HG02852 (cell line): Measurements from ENCODE around the gene BCAP31.
"Not testable (repeated sequence)": the region's sequence is repeated elsewhere in the genome, so short reads cannot be mapped to it uniquely, and the experiment has no call there.

ENCODE experiments used
- ATAC-seq: cut with Tn5 transposase; IDR thresholded peaks from one replicate; pipeline ENCODE4 v1.9.1; 2021; ENCODE audit warnings: mild to moderate bottlenecking, moderate library complexity; ENCODE audit not compliant: unreplicated experiment

Gene BCAP31

GRCh38 chrX:153685156-153685536, 39.0 kb downstream of the BCAP31 start:
- ATAC-seq = no peak

- no peak for ATAC-seq
Observed at GRCh38 chrX:153684467-153685155, 39.6 kb downstream of the BCAP31 start.

GRCh38 chrX:153683486-153683885, 40.7 kb downstream of the BCAP31 start:
- not testable (repeated sequence) for ATAC-seq

GRCh38 chrX:153681175-153681574, 43.0 kb downstream of the BCAP31 start:
- no peak for ATAC-seq

GRCh38 chrX:153674219-153674851, 49.9 kb downstream of the BCAP31 start:
- ATAC-seq = no peak

GRCh38 chrX:153673428-153674218, 50.6 kb downstream of the BCAP31 start, which contains the start of gene PNCK:
Gene PNCK (minus strand): TSS chrX:153673813. CDS start chrX:153673076, 737 bp downstream.
- ATAC-seq = no peak

GRCh38 chrX:153672531-153673427, 51.4 kb downstream of the BCAP31 start:
- no peak for ATAC-seq

- no peak for ATAC-seq
Observed at GRCh38 chrX:153671589-153672530, 52.3 kb downstream of the BCAP31 start.

- no peak for ATAC-seq
Observed at GRCh38 chrX:153670748-153671588, 53.2 kb downstream of the BCAP31 start.

GRCh38 chrX:153669901-153670731, 54.1 kb downstream of the BCAP31 start:
- ATAC-seq = no peak

- ATAC-seq = no peak
Observed at GRCh38 chrX:153669174-153669890, 54.9 kb downstream of the BCAP31 start.

GRCh38 chrX:153668423-153669173, 55.6 kb downstream of the BCAP31 start:
- ATAC-seq = no peak

- ATAC-seq = no peak
Observed at GRCh38 chrX:153667956-153668396, 56.2 kb downstream of the BCAP31 start.

- ATAC-seq = no peak
Observed at GRCh38 chrX:153667281-153667955, 56.8 kb downstream of the BCAP31 start.

GRCh38 chrX:153665726-153666306, 58.4 kb downstream of the BCAP31 start:
- no peak for ATAC-seq
